Fibroblast of mammary gland (primary cell): ENCODE results near the gene ZC3H12C.
"Not testable (repeated sequence)": the region's sequence is repeated elsewhere in the genome, so short reads cannot be mapped to it uniquely, and the experiment has no call there.

ENCODE experiments used
- DNase-seq: peaks from one replicate; pipeline ENCODE4 v3.0.0-alpha.2; 2010; ENCODE audit warnings: low read depth
- H3K4me3 ChIP-seq: 2 replicates; pipeline ENCODE4 v1.5.1; 2011; ENCODE audit warnings: low read depth, mild to moderate bottlenecking, low read length, moderate library complexity; ENCODE audit not compliant: control insufficient read depth
- CTCF ChIP-seq: conservative IDR thresholded peaks from 2 replicates; pipeline ENCODE4 v1.5.1; 2011; ENCODE audit warnings: low read depth, low read length, inconsistent platforms; ENCODE audit not compliant: control insufficient read depth, insufficient read depth

The ZC3H12C gene

GRCh38 chr11:110196884-110197420, 103.8 kb downstream of the ZC3H12C start:
- TF ChIP-seq CTCF: no peak
- no peak overlapping the region for H3K4me3 ChIP-seq
- DNase-seq: no peak

- H3K4me3 ChIP-seq: no peak overlapping the region
- no peak for TF ChIP-seq CTCF
- peak; percentile 85 for DNase-seq
Measured at GRCh38 chr11:110198031-110198729, 105.0 kb downstream of the ZC3H12C start.

GRCh38 chr11:110199184-110199981, 106.2 kb downstream of the ZC3H12C start:
- peak; percentile 86 for DNase-seq
- no peak for TF ChIP-seq CTCF
- H3K4me3 ChIP-seq: no peak overlapping the region

GRCh38 chr11:110200241-110200640, 107.0 kb downstream of the ZC3H12C start:
- no peak overlapping the region for H3K4me3 ChIP-seq
- peak; percentile 79 for DNase-seq
- TF ChIP-seq CTCF: no peak

- H3K4me3 ChIP-seq: no peak overlapping the region
- TF ChIP-seq CTCF: no peak
- no peak for DNase-seq
Measured at GRCh38 chr11:110200836-110201235, 107.6 kb downstream of the ZC3H12C start.

- DNase-seq: no peak
- no peak overlapping the region for H3K4me3 ChIP-seq
- no peak for TF ChIP-seq CTCF
Measured at GRCh38 chr11:110207123-110207522, 113.9 kb downstream of the ZC3H12C start.

- not testable (repeated sequence) for H3K4me3 ChIP-seq, DNase-seq
Measured at GRCh38 chr11:110208678-110209312, 115.6 kb downstream of the ZC3H12C start.

- H3K4me3 ChIP-seq, DNase-seq: not testable (repeated sequence)
Measured at GRCh38 chr11:110209313-110209694, 116.1 kb downstream of the ZC3H12C start.
